GM12891 (cell line): ENCODE measurements around the gene CHST1.

Experiments used
- PAX5 ChIP-seq: IDR thresholded peaks from 2 replicates; pipeline ENCODE4 v1.6.1; 2011; ENCODE audit warnings: low read length, moderate library complexity, mild to moderate bottlenecking; ENCODE audit not compliant: insufficient read depth, severe bottlenecking
- POLR2A ChIP-seq: IDR thresholded peaks from 2 replicates; pipeline ENCODE4 v1.6.1; 2011; ENCODE audit warnings: low read depth, low read length, control low read depth
- POLR2AphosphoS5 ChIP-seq: IDR thresholded peaks from 2 replicates; pipeline ENCODE4 v1.6.1; 2011; ENCODE audit warnings: low read depth, low read length, control low read depth
- SPI1 ChIP-seq: IDR thresholded peaks from 2 replicates; pipeline ENCODE4 v1.6.1; 2011; ENCODE audit warnings: low read depth, low read length, control low read depth
- TAF1 ChIP-seq: IDR thresholded peaks from 2 replicates; pipeline ENCODE4 v1.6.1; 2011; ENCODE audit warnings: low read depth, low read length, control low read depth

DNA sequence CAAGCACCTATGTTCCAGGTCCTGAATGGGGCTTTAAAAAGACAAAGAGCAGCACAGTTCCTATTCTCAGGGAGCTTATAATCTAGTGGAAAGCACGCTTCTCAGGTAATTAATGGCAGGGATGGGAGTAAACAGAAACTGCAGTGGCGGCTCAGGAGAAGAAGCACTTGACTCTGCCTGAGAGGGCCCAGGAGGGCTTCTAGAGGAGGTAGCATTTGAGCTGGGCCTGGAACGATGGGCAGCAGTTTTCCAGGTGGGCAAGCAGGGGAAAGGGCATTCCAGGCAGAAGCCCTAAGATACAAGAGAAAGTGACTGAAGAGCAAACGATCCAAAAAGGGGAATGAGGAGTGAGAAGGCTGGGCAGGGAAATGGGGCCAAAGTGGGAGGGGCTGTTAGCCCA lies 37.1 kb upstream of the CHST1 start:
- no peak for TF ChIP-seq TAF1
- no peak for TF ChIP-seq POLR2A
- no peak for TF ChIP-seq POLR2AphosphoS5
- TF ChIP-seq SPI1: no peak
- no peak for TF ChIP-seq PAX5
